Measurements from ENCODE around the gene HADH.
"Not testable (repeated sequence)": the region's sequence is repeated elsewhere in the genome, so short reads cannot be mapped to it uniquely, and the experiment has no call there.

- not testable (repeated sequence) for TF ChIP-seq EP300 (IDR thresholded peaks at IDR 0.05; ENCODE audit: borderline replicate concordance in 1 of 2, low read depth in 1 of 2, low read length in 1 of 2); CTCF (IDR thresholded peaks at IDR 0.05); EZH2phosphoT487 (IDR thresholded peaks at IDR 0.05; ENCODE audit: borderline replicate concordance, low read depth); REST (IDR thresholded peaks at IDR 0.05; ENCODE audit: low read depth, low read length); YY1 (IDR thresholded peaks at IDR 0.05; ENCODE audit: low read depth); POLR2AphosphoS5 (IDR thresholded peaks at IDR 0.05; ENCODE audit: low read depth, low read length); PBX3 (IDR thresholded peaks at IDR 0.05); TAF1 (IDR thresholded peaks at IDR 0.05; ENCODE audit: borderline replicate concordance, low read depth, low read length); IRF3 (IDR thresholded peaks at IDR 0.05; ENCODE audit: low read depth, low read length); RFX5 (IDR thresholded peaks at IDR 0.05; ENCODE audit: low read length); JUND (IDR thresholded peaks at IDR 0.05); RXRA (IDR thresholded peaks at IDR 0.05; ENCODE audit: borderline replicate concordance, low read depth)
Measured at GRCh38 chr4:107967519-107967918, 22.2 kb upstream of the HADH start.

Data from SK-N-SH (cell line).